PC-9 (cell line): ENCODE results near the gene CAPN10.

Experiments used
- EZH2 ChIP-seq: fragments of 200-600 bp; sonication (generic); IDR thresholded peaks from 2 replicates; pipeline ENCODE4 v1.8.0; 2017; ENCODE audit warnings: antibody characterized with exemption, low read depth
- TF ChIP-seq, protein P1 (sequence below): fragments of 200-600 bp; sonication (generic); conservative IDR thresholded peaks from 2 replicates; pipeline ENCODE4 v1.6.1; 2017; ENCODE audit warnings: mixed run types, antibody characterized with exemption, mild to moderate bottlenecking, moderate library complexity

DNA sequence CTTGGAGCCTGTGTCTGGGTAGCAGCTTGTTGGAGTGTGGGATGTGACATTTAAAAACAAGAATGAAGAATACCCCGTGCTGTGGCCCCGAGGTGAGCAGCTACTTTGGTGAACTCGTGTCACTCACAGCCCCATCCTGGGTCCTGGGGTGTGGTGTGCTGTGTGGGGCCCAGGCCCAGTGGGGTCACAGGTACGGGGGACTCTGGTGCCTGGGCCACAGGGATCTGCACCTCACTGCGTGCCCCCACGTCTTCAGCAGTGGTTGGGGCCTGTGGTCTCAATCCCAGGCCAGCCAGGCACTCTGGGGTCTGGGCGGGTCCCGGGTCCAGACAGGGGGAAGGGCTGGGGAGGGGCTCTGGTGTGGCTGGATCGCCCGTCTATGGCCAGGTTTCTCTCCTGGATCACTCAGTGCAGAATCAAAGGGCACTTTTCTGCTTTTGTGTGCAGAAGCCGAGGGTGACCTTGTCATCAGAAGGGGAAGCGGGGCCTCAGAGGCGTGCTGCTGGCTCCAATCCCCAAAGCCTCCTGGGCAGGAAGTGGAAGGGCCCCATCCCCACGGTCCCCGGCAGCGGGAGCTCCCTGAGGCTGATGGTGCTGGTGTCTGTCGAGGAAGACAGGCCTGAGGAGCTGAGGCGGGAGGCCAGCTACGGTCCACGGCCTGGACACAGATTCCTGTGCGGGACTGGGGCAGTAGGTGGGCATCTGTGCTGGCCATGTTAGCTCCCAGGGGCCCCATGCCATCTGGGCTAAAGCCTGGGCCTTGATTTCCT is 40.2 kb downstream of the CAPN10 start:
- TF ChIP-seq, protein P1, sequence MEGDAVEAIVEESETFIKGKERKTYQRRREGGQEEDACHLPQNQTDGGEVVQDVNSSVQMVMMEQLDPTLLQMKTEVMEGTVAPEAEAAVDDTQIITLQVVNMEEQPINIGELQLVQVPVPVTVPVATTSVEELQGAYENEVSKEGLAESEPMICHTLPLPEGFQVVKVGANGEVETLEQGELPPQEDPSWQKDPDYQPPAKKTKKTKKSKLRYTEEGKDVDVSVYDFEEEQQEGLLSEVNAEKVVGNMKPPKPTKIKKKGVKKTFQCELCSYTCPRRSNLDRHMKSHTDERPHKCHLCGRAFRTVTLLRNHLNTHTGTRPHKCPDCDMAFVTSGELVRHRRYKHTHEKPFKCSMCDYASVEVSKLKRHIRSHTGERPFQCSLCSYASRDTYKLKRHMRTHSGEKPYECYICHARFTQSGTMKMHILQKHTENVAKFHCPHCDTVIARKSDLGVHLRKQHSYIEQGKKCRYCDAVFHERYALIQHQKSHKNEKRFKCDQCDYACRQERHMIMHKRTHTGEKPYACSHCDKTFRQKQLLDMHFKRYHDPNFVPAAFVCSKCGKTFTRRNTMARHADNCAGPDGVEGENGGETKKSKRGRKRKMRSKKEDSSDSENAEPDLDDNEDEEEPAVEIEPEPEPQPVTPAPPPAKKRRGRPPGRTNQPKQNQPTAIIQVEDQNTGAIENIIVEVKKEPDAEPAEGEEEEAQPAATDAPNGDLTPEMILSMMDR: no peak
- TF ChIP-seq EZH2: no peak
